ENCODE data around the gene SYTL3. TPM values are rescaled to one million over a fixed set of nuclear protein-coding genes. Genes with fewer than 3 reads are reported as not detected.
A peak's percentile ranks its signal among the peaks of the same experiment; 100 is the strongest.

Gene SYTL3
- total RNA-seq, 4 donors from 2014 or later = 2.4 to 6.4 (median 2.9) TPM

DNA sequence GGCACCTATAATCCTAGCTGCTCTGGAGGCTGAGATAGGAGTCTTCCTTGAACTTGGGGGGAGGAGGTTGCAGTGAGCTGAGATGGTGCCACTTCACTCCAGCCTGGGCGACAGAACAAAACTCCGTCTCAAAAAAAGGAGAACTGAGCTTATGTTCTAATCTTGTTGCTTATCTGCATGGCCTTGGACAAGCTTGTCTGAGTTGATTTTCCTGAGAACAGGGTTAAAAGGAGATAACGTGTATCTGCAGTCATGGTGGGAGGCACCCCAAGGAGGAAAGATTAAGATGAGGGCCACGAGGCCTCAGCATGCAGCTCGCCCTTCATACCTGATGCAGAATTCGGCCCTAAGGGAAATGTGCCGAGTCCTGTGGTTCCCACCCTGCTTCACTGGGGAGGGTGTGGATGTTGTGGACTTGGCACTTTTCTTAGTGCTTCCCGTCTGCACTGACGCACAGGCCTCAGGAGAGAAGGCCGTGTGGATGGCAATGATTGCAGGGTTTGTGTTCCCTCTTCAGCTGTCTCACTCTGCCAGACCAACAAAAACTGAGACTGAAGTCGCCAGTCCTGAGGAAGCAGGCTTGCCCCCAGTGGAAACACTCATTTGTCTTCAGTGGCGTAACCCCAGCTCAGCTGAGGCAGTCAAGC is 113.1 kb downstream of the SYTL3 start:
- H3K4me1 ChIP-seq = no peaks in the 10 kb centered on the region
- H3K9me3 ChIP-seq = no peaks in the 10 kb centered on the region
- no peak overlapping the region for H3K27ac ChIP-seq
- no peaks in the 10 kb centered on the region for H3K27me3 ChIP-seq
- intact Hi-C loops (cut with DNase I; ENCODE audit: low total_unique reads) = no loop called here
- in situ Hi-C loops (cut with MboI; ENCODE audit: low pct_ligation_motif_present in 1 of 4, low pct_unique_long_range_greater_than_20kb in 1 of 4, low sequenced_read_pairs in 3 of 4) = no loop called here
- TF ChIP-seq POLR2AphosphoS5 (IDR thresholded peaks at IDR 0.05) (peak in 1 of 3 donors; percentile 61), POLR2A (IDR thresholded peaks at IDR 0.05) (peak; percentile 19)
- TF ChIP-seq, protein P1, sequence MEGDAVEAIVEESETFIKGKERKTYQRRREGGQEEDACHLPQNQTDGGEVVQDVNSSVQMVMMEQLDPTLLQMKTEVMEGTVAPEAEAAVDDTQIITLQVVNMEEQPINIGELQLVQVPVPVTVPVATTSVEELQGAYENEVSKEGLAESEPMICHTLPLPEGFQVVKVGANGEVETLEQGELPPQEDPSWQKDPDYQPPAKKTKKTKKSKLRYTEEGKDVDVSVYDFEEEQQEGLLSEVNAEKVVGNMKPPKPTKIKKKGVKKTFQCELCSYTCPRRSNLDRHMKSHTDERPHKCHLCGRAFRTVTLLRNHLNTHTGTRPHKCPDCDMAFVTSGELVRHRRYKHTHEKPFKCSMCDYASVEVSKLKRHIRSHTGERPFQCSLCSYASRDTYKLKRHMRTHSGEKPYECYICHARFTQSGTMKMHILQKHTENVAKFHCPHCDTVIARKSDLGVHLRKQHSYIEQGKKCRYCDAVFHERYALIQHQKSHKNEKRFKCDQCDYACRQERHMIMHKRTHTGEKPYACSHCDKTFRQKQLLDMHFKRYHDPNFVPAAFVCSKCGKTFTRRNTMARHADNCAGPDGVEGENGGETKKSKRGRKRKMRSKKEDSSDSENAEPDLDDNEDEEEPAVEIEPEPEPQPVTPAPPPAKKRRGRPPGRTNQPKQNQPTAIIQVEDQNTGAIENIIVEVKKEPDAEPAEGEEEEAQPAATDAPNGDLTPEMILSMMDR (IDR thresholded peaks at IDR 0.05) = no peak
- H3K36me3 ChIP-seq = peaks cover 0 to 31% (median 9%) of the 10 kb centered on the region in 4 donors
- 85% methylated on average over 12 of the region's 12 CpGs; no CpG with 5 or more reads in 1 of the 2 donors for WGBS, 2 donors (ENCODE audit: low coverage in 1 of 2)
- H3K4me3 ChIP-seq = no peak overlapping the region
- DNase-seq = no peak

DNA sequence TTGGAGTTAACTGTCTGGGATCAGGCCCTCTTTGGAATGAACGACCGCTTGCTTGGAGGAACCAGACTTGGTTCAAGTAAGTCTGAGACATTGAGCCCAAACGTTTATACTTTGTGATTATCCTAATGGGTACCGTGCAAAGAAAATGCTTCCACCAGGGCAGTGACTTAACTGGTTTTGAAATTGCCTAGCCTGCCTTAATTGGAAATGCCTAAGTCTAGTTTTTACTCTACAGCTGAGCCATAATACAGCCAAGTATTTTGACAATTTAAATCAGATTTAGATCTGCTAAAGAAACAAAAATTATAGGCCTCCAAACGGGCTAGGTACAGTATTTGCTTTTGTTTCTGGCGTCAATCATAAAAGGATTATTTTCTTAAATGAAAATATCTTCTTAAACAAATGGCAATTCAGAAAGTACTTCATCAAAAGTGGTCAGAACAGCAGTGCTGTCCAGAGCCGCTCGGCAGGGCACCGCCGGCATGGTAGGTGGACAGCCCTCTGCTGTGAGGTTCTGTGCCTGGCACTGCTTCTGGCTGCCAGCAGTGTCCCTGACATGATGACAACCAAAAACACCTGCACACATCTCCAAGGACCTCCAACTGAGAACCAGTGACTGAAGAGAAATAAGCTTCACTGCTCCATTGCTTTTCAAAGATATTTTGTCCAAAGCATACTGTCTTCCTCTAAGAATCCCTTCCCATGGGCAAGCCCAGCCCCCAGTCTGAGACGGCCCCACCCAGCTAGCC is 113.8 kb downstream of the SYTL3 start:
- TF ChIP-seq, protein P1 (IDR thresholded peaks at IDR 0.05) = no peak
- TF ChIP-seq POLR2AphosphoS5 (IDR thresholded peaks at IDR 0.05) (peak in 1 of 3 donors; percentile 42), EP300 (IDR thresholded peaks at IDR 0.05; ENCODE audit: low read depth) (no peak)
- Histone ChIP-seq H3K4me3 (no peak overlapping the region), H3K27me3 (no peaks in the 10 kb centered on the region), H3K27ac (no peak overlapping the region), H3K4me1 (no peaks in the 10 kb centered on the region), H3K9me3 (no peaks in the 10 kb centered on the region), H3K36me3 (peaks cover 0 to 38% (median 12%) of the 10 kb centered on the region in 4 donors)
- WGBS, 2 donors (ENCODE audit: low coverage in 1 of 2) = 73% methylated on average over 9 to 11 of the region's 11 CpGs
- in situ Hi-C loops (cut with MboI; ENCODE audit: low pct_ligation_motif_present in 1 of 4, low pct_unique_long_range_greater_than_20kb in 1 of 4, low sequenced_read_pairs in 3 of 4) = no loop called here
- DNase-seq = no peak
- intact Hi-C loops (cut with DNase I; ENCODE audit: low total_unique reads) = no loop called here

GRCh38 chr6:158764183-158764849 is 114.5 kb downstream of the SYTL3 start:
- Histone ChIP-seq H3K36me3 (peaks cover 0 to 45% (median 16%) of the 10 kb centered on the region in 4 donors), H3K27ac (no peak overlapping the region), H3K9me3 (no peaks in the 10 kb centered on the region), H3K4me3 (no peak overlapping the region), H3K4me1 (no peaks in the 10 kb centered on the region), H3K27me3 (no peaks in the 10 kb centered on the region)
- intact Hi-C loops (cut with DNase I; ENCODE audit: low total_unique reads) = no loop called here
- in situ Hi-C loops (cut with MboI; ENCODE audit: low pct_ligation_motif_present in 1 of 4, low pct_unique_long_range_greater_than_20kb in 1 of 4, low sequenced_read_pairs in 3 of 4) = no loop called here
- WGBS, 2 donors (ENCODE audit: low coverage in 1 of 2) = 95 to 100% methylated on average over 1 to 14 of the region's 14 CpGs
- TF ChIP-seq, protein P1 (IDR thresholded peaks at IDR 0.05) = no peak
- TF ChIP-seq EP300 (IDR thresholded peaks at IDR 0.05; ENCODE audit: low read depth) (no peak), POLR2AphosphoS5 (IDR thresholded peaks at IDR 0.05) (peak in 1 of 3 donors; percentile 52), POLR2A (IDR thresholded peaks at IDR 0.05) (peak; percentile 18)
- no peak for DNase-seq

GRCh38 chr6:158764926-158765325 is 115.1 kb downstream of the SYTL3 start:
- H3K27ac ChIP-seq = no peak overlapping the region

More at GRCh38 chr6:158764926-158765325, 115.1 kb downstream of the SYTL3 start:
- DNase-seq = no peak
- Histone ChIP-seq H3K4me1 (no peaks in the 10 kb centered on the region), H3K4me3 (no peak overlapping the region), H3K36me3 (peaks cover 0 to 52% (median 19%) of the 10 kb centered on the region in 4 donors), H3K27me3 (no peaks in the 10 kb centered on the region), H3K9me3 (no peaks in the 10 kb centered on the region)
- TF ChIP-seq POLR2AphosphoS5 (IDR thresholded peaks at IDR 0.05) (no peak), POLR2A (IDR thresholded peaks at IDR 0.05) (no peak), EP300 (IDR thresholded peaks at IDR 0.05; ENCODE audit: low read depth) (no peak)
- TF ChIP-seq, protein P1 (IDR thresholded peaks at IDR 0.05) = no peak
- 91 to 97% methylated on average over 4 to 9 of the region's 9 CpGs for WGBS, 2 donors (ENCODE audit: low coverage in 1 of 2)
- in situ Hi-C loops (cut with MboI; ENCODE audit: low pct_ligation_motif_present in 1 of 4, low pct_unique_long_range_greater_than_20kb in 1 of 4, low sequenced_read_pairs in 3 of 4) (no loop called here), intact Hi-C loops (cut with DNase I; ENCODE audit: low total_unique reads) (no loop called here)
